CD4-positive, alpha-beta T cell treated with Interleukin-10 for 1 hour (primary cell): ENCODE data around the gene CCDC174.
"Not testable (repeated sequence)": the region's sequence is repeated elsewhere in the genome, so short reads cannot be mapped to it uniquely, and the experiment has no call there.

Experiments used
- DNase-seq: peaks from one replicate; pipeline ENCODE4 v3.0.0-alpha.2; 2020

The CCDC174 gene

DNA sequence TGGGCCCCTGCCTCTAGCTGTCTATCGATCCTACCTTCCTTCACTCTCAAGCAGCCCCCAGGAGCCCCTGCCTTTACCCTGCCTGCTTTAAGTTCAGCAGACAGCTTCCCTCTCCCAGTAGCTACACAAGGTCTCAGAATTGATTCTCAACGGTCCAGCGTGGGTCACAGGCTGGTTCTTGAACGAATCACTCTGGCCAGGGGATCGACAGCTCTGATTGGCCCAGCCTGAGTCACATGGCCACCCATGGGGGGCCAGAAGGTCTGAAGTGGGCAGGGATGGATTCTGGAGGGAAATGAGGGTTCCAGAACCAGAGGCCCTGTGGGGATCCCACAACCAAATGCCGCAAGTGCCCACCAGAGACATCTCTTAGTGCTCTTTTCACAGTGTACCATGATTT lies 23.7 kb upstream of the CCDC174 start:
- DNase-seq = no peak

DNA sequence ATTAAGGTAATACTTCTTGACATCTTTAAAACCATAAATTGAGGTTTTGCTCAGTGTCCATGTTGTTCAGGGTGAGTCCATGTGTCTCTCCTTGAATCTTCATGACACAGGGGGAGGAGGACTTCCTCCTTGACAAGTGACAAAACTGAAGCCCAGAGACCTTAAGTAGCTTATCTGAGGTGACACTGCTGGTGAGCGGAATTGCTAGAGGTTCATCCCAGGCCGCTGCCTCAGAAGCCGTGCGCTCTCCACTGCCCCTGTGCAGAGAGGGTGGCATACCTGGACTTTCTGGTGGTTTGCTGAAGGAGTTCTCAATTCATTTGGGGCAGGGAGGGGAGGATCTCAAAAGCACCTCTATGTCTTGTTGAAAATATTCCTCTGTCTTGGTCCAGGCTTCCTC lies 23.2 kb upstream of the CCDC174 start:
- no peak for DNase-seq

GRCh38 chr3:14630404-14631100 lies 21.0 kb upstream of the CCDC174 start:
- no peak for DNase-seq

DNA sequence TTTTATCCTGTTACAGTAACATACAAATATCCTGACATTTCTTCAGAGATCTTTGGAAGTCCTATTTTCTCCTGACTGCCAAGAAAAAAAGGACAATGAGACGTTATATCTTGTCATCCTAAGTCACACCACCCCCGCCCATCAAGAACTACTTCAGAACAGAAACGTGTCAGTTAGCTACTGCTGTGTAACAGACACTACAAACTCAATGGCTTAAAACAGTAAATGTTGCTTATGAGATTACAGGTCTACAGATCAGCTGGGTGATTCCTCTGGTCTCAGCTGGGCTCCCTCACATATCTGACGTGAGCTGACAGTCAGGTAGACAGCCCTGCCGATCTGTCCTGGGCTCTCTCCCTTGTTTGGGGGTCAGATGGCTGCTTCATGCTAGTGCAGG lies 20.5 kb upstream of the CCDC174 start:
- no peak for DNase-seq

GRCh38 chr3:14631687-14632441 lies 19.7 kb upstream of the CCDC174 start:
- DNase-seq = no peak

- no peak for DNase-seq
Observed at GRCh38 chr3:14632442-14632930, 19.1 kb upstream of the CCDC174 start.

DNA sequence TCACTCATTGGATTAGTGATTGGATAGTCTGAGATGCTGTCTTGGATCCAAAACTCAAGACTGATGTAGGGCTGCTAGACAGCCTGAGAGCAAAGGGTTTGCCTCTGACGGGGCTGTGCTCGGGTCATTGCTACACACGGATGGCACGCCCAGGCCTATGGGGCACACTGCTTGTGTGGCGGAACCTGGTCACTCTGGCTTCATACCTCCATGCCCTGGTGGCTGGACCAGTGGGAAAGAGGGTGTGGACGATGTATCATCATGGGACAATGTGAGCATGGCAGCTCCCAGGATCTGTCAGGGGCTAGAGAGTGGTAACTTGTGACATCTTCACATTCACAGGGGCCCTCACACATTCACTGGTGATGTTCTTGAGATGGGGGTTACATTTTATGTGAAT lies 18.1 kb upstream of the CCDC174 start:
- no peak for DNase-seq

DNA sequence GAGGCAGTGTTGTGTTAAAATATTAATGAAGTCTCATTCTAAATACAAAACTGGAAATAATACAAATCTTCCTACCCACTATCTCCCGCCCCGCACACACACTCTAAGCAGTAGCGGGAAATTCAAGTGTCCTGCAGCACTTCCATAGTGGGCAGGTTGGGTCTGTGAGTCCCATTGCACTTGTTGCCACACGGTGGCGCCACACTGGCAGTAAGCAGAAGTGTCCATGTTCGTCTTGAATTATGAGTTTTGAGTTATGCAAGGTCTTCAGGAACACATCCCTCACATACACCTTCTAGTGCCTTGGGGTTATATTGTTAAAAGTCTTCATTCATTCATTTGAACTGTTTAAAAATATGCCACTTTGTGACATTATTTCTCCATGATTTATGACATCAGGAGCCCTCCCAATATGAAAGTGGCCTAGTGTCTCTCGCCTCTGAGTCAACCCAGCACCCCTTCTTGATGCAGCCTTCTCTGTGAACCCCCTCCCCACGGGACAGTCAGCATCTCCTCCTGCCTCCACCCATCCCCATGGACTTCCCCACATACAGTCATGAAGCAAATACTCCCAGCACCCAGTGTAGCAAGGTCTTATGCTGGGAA lies 17.6 kb upstream of the CCDC174 start:
- peak; percentile 63 for DNase-seq

DNA sequence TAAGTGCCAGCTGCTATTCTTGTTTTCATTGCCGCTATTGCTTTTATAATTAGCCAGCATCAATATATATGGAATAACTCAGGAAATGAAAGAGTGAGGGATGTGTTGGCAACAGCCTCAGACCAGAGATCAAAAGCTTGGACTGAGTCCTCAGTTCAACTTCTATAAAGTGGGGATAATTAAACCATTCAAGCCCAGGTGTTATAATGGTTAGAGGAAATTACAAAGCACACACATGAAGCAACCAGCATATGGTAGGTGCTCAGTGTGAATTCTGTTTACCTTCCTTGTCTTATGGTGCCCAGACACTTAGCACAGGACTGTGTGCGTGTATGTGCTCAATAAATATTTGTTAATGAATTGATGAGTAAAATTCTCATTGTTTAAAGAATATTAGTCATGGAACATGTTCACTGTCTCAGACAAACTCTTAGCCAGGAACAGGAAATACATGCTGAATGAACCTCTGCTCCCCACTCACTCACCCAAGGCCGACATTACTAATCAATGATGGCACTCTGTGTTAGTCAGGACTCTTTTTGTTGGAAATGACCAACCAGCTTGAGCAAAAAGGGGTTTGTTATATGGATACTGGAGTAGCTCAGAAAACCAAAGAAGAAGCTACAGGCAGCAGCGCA lies 16.7 kb upstream of the CCDC174 start:
- DNase-seq = no peak

DNA sequence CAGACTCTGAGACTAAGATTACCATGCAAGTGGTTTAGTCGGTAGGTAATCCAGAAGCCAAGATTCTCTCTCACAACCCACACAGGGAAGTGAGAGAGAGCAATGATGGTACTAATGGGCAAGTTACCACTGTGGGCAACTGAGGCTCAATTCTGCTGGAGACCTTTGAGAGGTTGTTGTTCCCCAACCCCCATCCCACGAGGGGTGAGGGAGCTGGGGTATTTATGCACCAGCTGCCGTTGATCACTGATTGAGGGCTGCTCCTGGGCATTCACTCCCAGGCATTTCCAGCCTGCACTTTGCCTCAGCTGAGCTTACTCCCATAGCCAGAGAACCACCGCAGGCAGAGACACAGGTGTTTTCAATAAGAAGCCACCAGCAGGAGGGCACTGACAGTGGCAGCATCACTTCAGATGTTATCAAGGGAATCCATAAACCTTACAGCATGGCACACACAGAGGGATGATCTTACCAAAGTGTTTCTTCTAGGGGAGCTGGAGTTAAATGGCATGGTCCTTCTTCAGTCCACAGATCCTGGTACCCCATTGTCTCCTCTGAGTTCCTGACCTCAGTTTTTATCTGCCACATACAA lies 15.0 kb upstream of the CCDC174 start:
- no peak for DNase-seq

- DNase-seq = no peak
Observed at GRCh38 chr3:14640157-14640562, 11.4 kb upstream of the CCDC174 start.

GRCh38 chr3:14640734-14641133 lies 10.8 kb upstream of the CCDC174 start:
- DNase-seq = no peak

GRCh38 chr3:14641346-14641745 lies 10.2 kb upstream of the CCDC174 start:
- no peak for DNase-seq

- DNase-seq = no peak
Observed at GRCh38 chr3:14645453-14645852, 6.1 kb upstream of the CCDC174 start.

DNA sequence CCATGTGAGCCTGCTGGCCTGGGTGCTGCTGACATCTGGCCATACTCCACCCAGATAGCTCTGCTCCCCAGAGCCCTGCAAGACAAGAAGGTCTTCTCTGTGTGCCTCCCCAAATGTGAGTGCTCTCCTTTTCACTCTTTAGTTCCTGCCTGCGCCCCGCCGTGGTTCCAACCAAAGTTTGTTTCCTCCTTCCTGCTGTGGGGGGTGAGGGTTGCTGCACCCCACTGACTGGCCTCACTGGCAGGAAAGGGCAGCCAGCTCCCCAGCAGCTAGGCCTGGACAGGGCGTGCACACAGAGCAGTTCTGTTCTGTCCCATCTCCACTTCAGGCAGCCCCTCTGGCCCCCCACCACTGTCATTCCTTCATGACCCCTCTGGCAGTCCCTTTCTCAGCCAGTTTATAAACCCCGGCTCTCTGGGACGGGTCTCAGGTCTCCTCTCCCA lies 5.4 kb upstream of the CCDC174 start:
- no peak for DNase-seq

DNA sequence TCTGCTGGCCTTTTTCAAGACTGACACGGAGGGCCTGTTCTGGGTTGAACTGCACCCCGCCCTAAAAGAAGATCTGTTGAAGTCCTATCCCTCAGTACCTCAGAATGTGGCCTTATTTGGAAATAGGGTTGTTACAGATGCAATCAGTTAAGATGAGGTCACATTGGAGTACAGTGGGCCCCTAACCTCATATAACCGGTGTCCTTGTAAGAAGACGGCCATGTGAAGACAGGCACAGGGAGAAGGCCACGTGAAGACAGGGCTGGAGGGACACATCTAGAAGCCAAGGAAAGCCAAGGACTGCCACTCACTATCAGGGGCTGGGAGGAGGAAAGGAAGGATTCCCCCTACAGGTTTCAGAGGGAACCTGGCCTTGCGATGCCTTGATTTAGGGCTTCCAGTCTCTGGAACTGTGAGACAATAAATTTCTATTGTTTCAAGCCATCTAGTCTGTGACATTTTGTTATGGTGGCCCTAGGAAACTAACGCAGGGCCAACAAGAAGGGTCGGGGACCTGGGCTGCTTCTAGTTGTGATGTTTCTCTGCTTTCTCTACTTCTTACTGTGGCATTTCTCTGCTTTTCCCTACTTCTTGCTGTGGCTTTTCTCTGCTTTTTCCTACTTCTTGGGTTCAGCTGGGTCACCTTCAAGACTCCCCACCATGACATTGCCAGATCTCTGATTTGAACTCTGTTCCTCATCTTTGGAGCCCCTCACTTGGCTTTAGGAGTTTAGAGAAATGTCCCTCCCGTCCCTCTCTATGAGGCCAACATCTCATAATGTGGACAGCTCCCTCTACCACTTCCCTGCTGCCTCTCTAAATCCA lies 4.8 kb upstream of the CCDC174 start:
- no peak for DNase-seq

DNA sequence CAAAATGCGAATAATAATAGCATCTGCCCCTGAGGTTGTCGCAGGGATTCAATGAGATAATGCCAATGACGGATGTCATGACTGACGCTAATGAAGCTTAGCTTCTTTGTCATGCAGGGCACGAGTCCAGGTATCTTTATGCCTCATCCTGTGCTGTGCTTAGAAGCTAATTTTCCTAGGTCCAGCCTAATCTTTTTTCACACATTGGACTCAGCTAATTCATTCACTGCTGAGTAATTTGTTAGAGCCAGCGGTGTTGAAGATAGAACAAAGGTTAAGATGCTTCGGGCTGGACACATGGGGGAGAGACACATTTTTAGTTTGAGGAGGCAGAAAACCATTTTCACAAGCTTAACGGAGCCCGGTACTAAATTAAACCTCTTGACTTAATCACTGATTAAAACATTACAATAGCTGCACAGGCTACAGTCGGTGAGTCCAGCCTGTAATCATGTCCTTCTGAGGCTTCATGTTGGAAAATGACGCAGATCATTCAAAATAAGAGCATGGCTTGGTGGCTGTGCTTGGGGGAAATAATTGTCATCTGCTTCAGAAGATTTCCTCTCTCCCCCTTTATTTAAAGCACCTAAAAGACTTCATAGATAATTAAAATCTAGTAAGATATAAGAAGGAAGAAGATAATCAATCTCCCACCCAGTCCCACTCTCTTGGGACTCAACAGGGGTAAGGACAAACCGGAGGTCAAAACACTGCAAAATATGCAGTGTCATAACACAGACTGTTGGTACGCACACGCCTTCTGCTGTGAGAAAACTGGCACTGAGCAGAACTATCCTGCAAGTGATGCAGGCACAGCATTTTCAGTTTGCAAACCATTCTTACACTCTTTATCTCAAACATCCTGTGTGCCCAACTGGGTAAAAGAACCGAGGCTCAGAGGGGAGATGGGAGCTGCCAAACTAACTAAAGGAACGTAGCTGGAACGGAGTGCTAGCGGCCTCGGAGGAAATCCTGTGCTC lies 3.3 kb upstream of the CCDC174 start:
- DNase-seq = no peak

GRCh38 chr3:14649466-14649865 lies 2.1 kb upstream of the CCDC174 start:
- DNase-seq = no peak

GRCh38 chr3:14650193-14650592 lies 1.4 kb upstream of the CCDC174 start:
- no peak for DNase-seq

- DNase-seq = not testable (repeated sequence)
Observed at GRCh38 chr3:14652360-14652907, 872 bp downstream of the CCDC174 start.

DNA sequence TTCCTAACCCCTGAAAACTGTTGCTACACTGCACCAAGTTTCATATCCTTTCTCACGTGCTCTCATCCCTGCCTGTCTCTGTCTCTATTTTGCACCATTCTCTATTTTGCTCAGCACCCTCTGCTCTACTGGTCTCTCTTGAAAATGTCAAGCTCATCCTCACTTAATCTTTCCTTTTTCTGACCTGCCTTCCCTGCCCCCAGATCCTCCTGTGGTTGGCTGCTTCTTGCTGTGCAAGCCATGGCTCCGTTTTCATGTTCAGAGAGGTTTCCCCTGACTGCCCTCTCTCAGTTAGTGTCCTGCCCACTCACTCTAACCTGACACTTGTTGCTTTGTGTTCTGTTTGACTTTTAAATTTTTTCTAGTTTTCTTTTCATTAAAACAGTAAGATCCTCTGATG lies 6.0 kb downstream of the CCDC174 start:
- DNase-seq = no peak
